Epithelial cell of proximal tubule (primary cell): ENCODE data around the gene FCHSD2. TPM values are rescaled to one million over a fixed set of nuclear protein-coding genes. Genes with fewer than 3 reads are reported as not detected.

Experiments used
- DNase-seq: peaks from one replicate; pipeline ENCODE4 v3.0.0-alpha.2; 2011; ENCODE audit warnings: low read depth
- H3K4me3 ChIP-seq: 2 replicates; pipeline ENCODE4 v1.5.1; 2011; ENCODE audit warnings: low read depth, mild to moderate bottlenecking, low read length
- CTCF ChIP-seq: conservative IDR thresholded peaks from 2 replicates; pipeline ENCODE4 v1.5.1; 2012; ENCODE audit warnings: low read depth, mild to moderate bottlenecking, low read length
- total RNA-seq: library from RNA; depleted of rRNA; stranded (reverse); fragments of >200 nt; gene quantifications from 2 replicates; pipeline ENCODE4 v1.2.3, GENCODE V29; 2015

FCHSD2 gene
- total RNA-seq, 1 donor from 2014 or later = 8.8 TPM

DNA sequence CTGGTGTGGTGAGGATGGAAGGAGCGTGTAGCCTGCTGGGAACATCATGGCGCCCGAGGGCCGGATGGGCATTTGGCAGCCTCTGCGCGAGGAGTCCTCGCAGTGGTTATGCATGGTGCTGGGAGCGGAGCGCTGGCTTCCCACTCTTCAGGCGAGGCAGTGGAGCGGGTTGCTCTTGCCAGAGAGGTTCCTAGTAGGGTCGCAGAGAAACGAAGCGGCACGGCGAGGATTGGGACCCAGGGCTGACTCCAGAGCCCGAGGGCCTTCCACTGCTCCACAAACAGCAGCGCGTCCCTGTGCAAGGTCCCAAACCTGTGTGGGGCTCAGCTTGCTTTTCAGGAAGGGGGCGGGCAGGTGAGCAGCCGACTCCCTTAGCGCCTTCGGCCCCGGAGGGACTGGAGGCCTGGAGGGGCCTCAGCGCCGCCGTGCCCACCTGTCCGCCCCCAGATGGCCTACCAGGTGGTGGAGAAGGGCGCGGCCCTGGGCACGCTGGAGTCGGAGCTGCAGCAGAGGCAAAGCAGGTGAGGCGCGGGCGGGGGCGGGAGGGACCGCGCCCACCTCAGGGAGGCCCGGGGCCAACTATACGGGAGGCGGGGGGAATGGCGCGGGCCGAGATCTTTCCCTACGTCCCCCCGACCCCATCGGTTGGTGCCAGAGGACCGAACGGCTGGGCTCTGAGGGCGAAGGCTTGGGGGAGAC lies 320.7 kb downstream of the FCHSD2 start:
- TF ChIP-seq CTCF = no peak
- DNase-seq = no peak
- peak overlapping the region; percentile 58 for H3K4me3 ChIP-seq

- no peak for TF ChIP-seq CTCF
- DNase-seq = no peak
- no peak overlapping the region for H3K4me3 ChIP-seq
These were observed 321.5 kb downstream of the FCHSD2 start for GRCh38 chr11:72820439-72821139.

GRCh38 chr11:72818971-72819370 lies 323.1 kb downstream of the FCHSD2 start:
- TF ChIP-seq CTCF = no peak
- DNase-seq = no peak
- H3K4me3 ChIP-seq = no peak overlapping the region

DNA sequence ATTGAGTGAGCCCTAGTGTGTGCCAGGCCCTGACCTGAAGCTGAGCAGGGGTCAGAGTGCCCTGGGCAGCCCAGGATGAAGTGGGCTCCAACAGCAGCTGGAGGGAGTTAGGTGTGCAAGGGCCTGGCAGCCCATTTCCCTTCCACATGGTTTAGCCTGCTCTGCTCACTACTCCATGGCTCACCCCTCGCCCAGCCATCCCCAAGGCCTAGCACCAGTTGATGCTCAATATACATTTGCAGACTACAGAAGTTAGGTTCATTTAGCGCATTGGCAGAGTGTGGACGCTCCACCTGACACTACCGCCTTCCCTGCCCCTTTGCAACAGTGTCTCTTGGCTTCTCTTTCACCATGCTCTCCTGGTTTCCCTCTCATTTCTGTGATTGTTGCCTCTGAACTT lies 324.2 kb downstream of the FCHSD2 start:
- H3K4me3 ChIP-seq = no peak overlapping the region
- TF ChIP-seq CTCF = no peak
- no peak for DNase-seq

DNA sequence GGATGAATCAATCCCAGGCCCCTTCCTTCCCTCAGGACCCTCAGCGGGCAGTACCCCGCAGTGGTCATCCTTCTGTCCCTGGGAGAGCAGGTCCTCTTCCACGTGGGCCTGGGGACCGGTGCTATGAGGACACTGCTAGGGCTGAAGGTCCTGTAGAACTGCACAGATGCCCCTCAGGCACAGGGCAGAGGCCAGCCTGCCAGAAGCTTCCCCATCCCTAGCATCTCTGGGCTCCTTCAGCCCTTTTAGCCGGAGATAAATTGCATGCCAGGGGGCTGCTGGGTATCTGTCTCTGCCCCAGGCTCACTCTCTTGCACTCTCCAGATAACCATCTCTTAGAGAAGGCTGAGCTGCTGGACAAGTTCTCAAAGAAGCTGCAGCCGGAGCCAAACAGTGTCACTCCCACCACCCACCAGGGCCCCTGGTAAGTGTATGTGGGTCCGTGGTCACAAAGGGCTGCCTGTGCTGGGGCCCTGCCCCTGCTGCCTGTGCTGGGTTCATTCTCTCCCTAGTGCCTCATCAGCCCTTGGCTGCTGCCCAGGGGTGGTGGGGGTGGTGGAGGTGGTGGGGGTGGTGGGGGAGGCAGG lies 325.6 kb downstream of the FCHSD2 start:
- TF ChIP-seq CTCF = no peak
- DNase-seq = no peak
- no peak overlapping the region for H3K4me3 ChIP-seq

DNA sequence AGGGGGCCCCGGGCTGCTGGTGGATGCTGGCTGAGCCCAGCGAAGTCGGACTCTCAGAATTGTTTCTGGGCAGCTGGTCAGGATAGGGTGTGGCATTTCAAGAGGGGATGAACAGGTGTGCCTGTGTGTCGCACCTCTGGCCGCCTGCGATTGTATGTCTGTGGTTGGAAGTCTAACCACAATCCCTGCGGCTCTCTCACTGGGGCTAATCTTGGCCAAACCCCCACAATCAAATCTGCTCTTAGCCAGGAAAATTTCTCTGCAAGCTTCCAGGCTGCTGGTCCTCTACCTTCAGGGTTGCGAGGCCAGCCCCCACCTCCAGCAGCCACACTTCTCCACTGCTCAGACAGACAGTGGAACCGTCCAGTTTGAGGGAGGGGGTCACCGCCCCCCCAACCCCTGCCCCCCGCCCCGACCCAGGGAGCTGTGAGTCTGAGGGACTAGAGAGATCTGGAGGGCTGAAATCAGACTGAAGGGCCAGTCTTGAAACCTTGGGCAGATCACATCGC lies 327.0 kb downstream of the FCHSD2 start:
- TF ChIP-seq CTCF = no peak
- DNase-seq = no peak
- peak overlapping the region; percentile 87 for H3K4me3 ChIP-seq
